Endothelial cell of umbilical vein (primary cell): ENCODE measurements around the gene SLC25A23. TPM values are rescaled to one million over a fixed set of nuclear protein-coding genes. Genes with fewer than 3 reads are reported as not detected.

Source experiments
- BruUV-seq: library from RNA; stranded (reverse); fragments of 400-500 nt; replicated peaks from 2 replicates; lab custom pipeline; 2021; lab: Mats Ljungman, UMichigan
- CTCF ChIA-PET: fragments of 300-600, 350-600 bp; sonication (Branson Sonifier 250); formaldehyde crosslinking; loops from one replicate; lab custom pipeline; 2021; ENCODE audit warnings: antibody characterized with exemption, inconsistent platforms; lab: Charles Lee
- POLR2A ChIA-PET: fragments of 300-600, 350-600 bp; sonication (Branson Sonifier 250); formaldehyde crosslinking; loops from one replicate; lab custom pipeline; 2021; ENCODE audit warnings: antibody characterized with exemption, inconsistent platforms; lab: Charles Lee
- DNase-seq: peaks from one replicate; pipeline ENCODE4 v3.0.0-alpha.2; 2011; ENCODE audit warnings: low read depth, low spot score
- FAIRE-seq: peaks from 2 replicates; lab custom pipeline; 2011; peaks lifted over from hg19 to GRCh38; lab: Jason Lieb, UNC
- H2AFZ ChIP-seq: 2 replicates; pipeline ENCODE4 v1.6.0; 2012; ENCODE audit warnings: low read depth, low read length, control low read depth, inconsistent platforms
- H3K27ac ChIP-seq: 2 replicates; pipeline ENCODE4 v1.5.1; 2011; ENCODE audit warnings: low read depth, mild to moderate bottlenecking, control low read depth, low read length, moderate library complexity; ENCODE audit not compliant: insufficient read depth
- H3K27me3 ChIP-seq, 2 experiments: 2 replicates each; pipeline versions ENCODE4 v1.6.0 to v1.6.1; 2011; ENCODE audit warnings: low read length in 2 of 2, mixed read lengths in 1 of 2; ENCODE audit not compliant: control insufficient read depth in 2 of 2, insufficient read depth in 2 of 2
- H3K36me3 ChIP-seq, 2 experiments: 2 replicates in 1 of 2; 3 replicates in 1 of 2; pipeline ENCODE4 v1.5.1; 2011; ENCODE audit warnings: low read length in 2 of 2, mild to moderate bottlenecking in 1 of 2, moderate library complexity in 1 of 2; ENCODE audit not compliant: control insufficient read depth in 2 of 2, insufficient read depth in 2 of 2; ENCODE audit errors: extremely low read depth in 1 of 2
- H3K4me1 ChIP-seq: 3 replicates; pipeline ENCODE4 v1.5.1; 2011; ENCODE audit warnings: mild to moderate bottlenecking, low read length; ENCODE audit not compliant: control insufficient read depth, insufficient read depth; ENCODE audit errors: extremely low read depth
- H3K4me2 ChIP-seq: 2 replicates; pipeline ENCODE4 v1.6.1; 2011; ENCODE audit warnings: low read length, control low read depth, mixed read lengths; ENCODE audit not compliant: insufficient read depth
- H3K4me3 ChIP-seq, 3 experiments: fragments of 200-600 bp in 1 of 3; sonication (generic), shearing (Covaris generic) in 1 of 3; replicated peaks in 1 of 3; 2 replicates each; pipeline ENCODE4 v1.5.1; 2011 to 2016; ENCODE audit warnings: control low read depth in 3 of 3, low read length in 3 of 3, mild to moderate bottlenecking in 2 of 3, inconsistent platforms in 1 of 3, low read depth in 1 of 3, moderate library complexity in 1 of 3; ENCODE audit not compliant: insufficient read depth in 1 of 3
- H3K79me2 ChIP-seq: 2 replicates; pipeline ENCODE4 v1.6.0; 2012; ENCODE audit warnings: low read length, inconsistent platforms; ENCODE audit not compliant: control insufficient read depth, insufficient read depth
- H3K9ac ChIP-seq: replicated peaks from 2 replicates; pipeline ENCODE3; 2011; ENCODE audit warnings: low read length, control low read depth; ENCODE audit not compliant: insufficient read depth; ENCODE audit errors: extremely low read depth
- H3K9me1 ChIP-seq: replicated peaks from 3 replicates; pipeline ENCODE4 v1.6.0; 2011; ENCODE audit warnings: mild to moderate bottlenecking, low read length; ENCODE audit not compliant: control insufficient read depth, insufficient read depth; ENCODE audit errors: extremely low read depth
- H3K9me3 ChIP-seq: replicated peaks from 2 replicates; pipeline ENCODE4 v1.5.1; 2012; ENCODE audit warnings: low read length, inconsistent platforms; ENCODE audit not compliant: control insufficient read depth, insufficient read depth
- H4K20me1 ChIP-seq: replicated peaks from 2 replicates; pipeline ENCODE3; 2011; ENCODE audit warnings: mild to moderate bottlenecking, low read length; ENCODE audit not compliant: control insufficient read depth, insufficient read depth; ENCODE audit errors: extremely low read depth
- CTCF ChIP-seq, 2 donors: IDR thresholded peaks; 1 replicate in 1 of 2; 2 replicates in 1 of 2; pipeline ENCODE4 v1.5.1; 2011; ENCODE audit warnings: low read length in 2 of 2, mild to moderate bottlenecking in 2 of 2, moderate library complexity in 2 of 2, control low read depth in 1 of 2, inconsistent platforms in 1 of 2, low read depth in 1 of 2; ENCODE audit not compliant: insufficient read depth in 1 of 2; ENCODE audit errors: extremely low read depth in 1 of 2
- EZH2 ChIP-seq: IDR thresholded peaks from 2 replicates; pipeline ENCODE4 v1.6.1; 2012; ENCODE audit warnings: borderline replicate concordance, low read depth, mild to moderate bottlenecking, moderate library complexity, low read length, inconsistent platforms; ENCODE audit not compliant: severe bottlenecking
- FOS ChIP-seq: IDR thresholded peaks from 2 replicates; pipeline ENCODE4 v1.6.1; 2011; ENCODE audit warnings: mild to moderate bottlenecking, low read length, moderate library complexity, borderline replicate concordance; ENCODE audit not compliant: insufficient read depth
- GATA2 ChIP-seq: IDR thresholded peaks from 2 replicates; pipeline ENCODE4 v1.7.0; 2011; ENCODE audit warnings: low read depth, mild to moderate bottlenecking, moderate library complexity, mixed read lengths, low read length; ENCODE audit not compliant: insufficient read length, insufficient read depth
- JUN ChIP-seq: IDR thresholded peaks from 2 replicates; pipeline ENCODE4 v1.6.1; 2011; ENCODE audit warnings: borderline replicate concordance, low read depth; ENCODE audit not compliant: insufficient read length, insufficient read depth
- MAX ChIP-seq: IDR thresholded peaks from 2 replicates; pipeline ENCODE4 v1.6.1; 2011; ENCODE audit not compliant: insufficient read depth, insufficient read length
- MYC ChIP-seq: IDR thresholded peaks from one replicate; pipeline ENCODE4 v1.6.1; 2011; ENCODE audit warnings: mild to moderate bottlenecking, low read depth, low read length
- POLR2A ChIP-seq: IDR thresholded peaks from 2 replicates; pipeline ENCODE4 v1.6.1; 2012; ENCODE audit warnings: low read depth, mild to moderate bottlenecking, control low read depth, low read length
- POLR2AphosphoS5 ChIP-seq: IDR thresholded peaks from 2 replicates; pipeline ENCODE4 v1.6.1; 2012; ENCODE audit warnings: low read depth, mild to moderate bottlenecking, control low read depth, low read length, moderate library complexity; ENCODE audit not compliant: insufficient read depth
- dilution Hi-C: fragments of 300-500 bp; cut with MboI; formaldehyde crosslinking; loops from one replicate; pipeline ENCODE4 v1.15.0; 2019; ENCODE audit warnings: low sequenced_read_pairs; ENCODE audit not compliant: extremely low pct_ligation_motif_present
- intact Hi-C: fragments of 100-400 bp; cut with micrococcal nuclease; formaldehyde crosslinking; loops from one replicate; pipeline ENCODE4 v1.10.0; 2022
- polyA plus RNA-seq, 4 experiments: library from polyadenylated mRNA; depleted of rRNA in 3 of 4; stranded (reverse) in 3 of 4; unstranded in 1 of 4; fragments of >200 nt; gene quantifications; 2 replicates each; pipeline versions ENCODE4 v1.2.1 to v1.2.3, GENCODE V29; 2011 to 2012; ENCODE audit warnings: missing spikeins in 1 of 4
- total RNA-seq: library from RNA; stranded (reverse); gene quantifications from 2 replicates; pipeline ENCODE4 v1.2.3, GENCODE V29; 2021

Gene SLC25A23
- total and polyA plus RNA-seq, 2 donors (not counting 3 experiments of a cell fraction or from before 2014, with no cell fraction given), result 12.8 to 33.5 TPM

GRCh38 chr19:6440905-6441304 is 18.7 kb downstream of the SLC25A23 start:
- no peak overlapping the region for H3K9ac ChIP-seq
- FAIRE-seq, result no peak
- intact Hi-C loops (no loop called here), dilution Hi-C loops (no loop called here)
- ChIA-PET POLR2A (no interaction called here), CTCF (no interaction called here)
- H3K27ac ChIP-seq, result no peak overlapping the region
- no peaks in the 10 kb centered on the region for H3K9me3 ChIP-seq
- DNase-seq, result no peak
- no peak for TF ChIP-seq JUN
- TF ChIP-seq MYC, result no peak
- no peaks in the 10 kb centered on the region for H3K79me2 ChIP-seq
- no peak overlapping the region for H3K4me3 ChIP-seq
- H3K36me3 ChIP-seq, result no peaks in the 10 kb centered on the region
- H2AFZ ChIP-seq, result no peak overlapping the region
- H3K4me2 ChIP-seq, result no peak overlapping the region
- H4K20me1 ChIP-seq, result no peaks in the 10 kb centered on the region
- no TSS peak for BruUV-seq
- no peaks in the 10 kb centered on the region for H3K4me1 ChIP-seq
- no peaks in the 10 kb centered on the region for H3K9me1 ChIP-seq
- no peaks in the 10 kb centered on the region for H3K27me3 ChIP-seq

GRCh38 chr19:6439743-6440142 is 19.8 kb downstream of the SLC25A23 start:
- Histone ChIP-seq H3K4me2 (no peak overlapping the region), H3K79me2 (no peaks in the 10 kb centered on the region), H3K4me1 (no peaks in the 10 kb centered on the region), H3K27me3 (no peaks in the 10 kb centered on the region), H3K36me3 (no peaks in the 10 kb centered on the region), H3K4me3 (no peak overlapping the region), H3K9ac (no peak overlapping the region), H2AFZ (no peak overlapping the region), H4K20me1 (no peaks in the 10 kb centered on the region), H3K27ac (no peak overlapping the region), H3K9me1 (no peaks in the 10 kb centered on the region), H3K9me3 (no peaks in the 10 kb centered on the region)
- ChIA-PET CTCF (no interaction called here), POLR2A (interaction anchor here (0.7 kb wide), 1 partner anchor 15 kb away, joined by 3 read pairs; the partner anchor contains the start of gene KHSRP)
- DNase-seq, result no peak
- FAIRE-seq, result no peak
- no peak for TF ChIP-seq FOS
- no peak for TF ChIP-seq POLR2AphosphoS5
- TF ChIP-seq GATA2, result no peak
- no peak for TF ChIP-seq CTCF (IDR thresholded peaks at IDR 0.05; ENCODE audit: extremely low read depth in 1 of 2, insufficient read depth in 1 of 2, low read depth in 1 of 2, low read length in 2 of 2)
- TF ChIP-seq POLR2A, result no peak
- no peak for TF ChIP-seq MYC
- no peak for TF ChIP-seq MAX
- TF ChIP-seq JUN, result no peak
- TF ChIP-seq EZH2, result no peak
- intact Hi-C loops, result no loop called here
- BruUV-seq, result no TSS peak
- dilution Hi-C loops, result no loop called here
